Effector CD4-positive, alpha-beta T cell (primary cell): Measurements from ENCODE around the gene STPG1.

Experiments used
- DNase-seq: peaks from one replicate; pipeline ENCODE4 v3.0.0-alpha.2; 2020

Gene STPG1

DNA sequence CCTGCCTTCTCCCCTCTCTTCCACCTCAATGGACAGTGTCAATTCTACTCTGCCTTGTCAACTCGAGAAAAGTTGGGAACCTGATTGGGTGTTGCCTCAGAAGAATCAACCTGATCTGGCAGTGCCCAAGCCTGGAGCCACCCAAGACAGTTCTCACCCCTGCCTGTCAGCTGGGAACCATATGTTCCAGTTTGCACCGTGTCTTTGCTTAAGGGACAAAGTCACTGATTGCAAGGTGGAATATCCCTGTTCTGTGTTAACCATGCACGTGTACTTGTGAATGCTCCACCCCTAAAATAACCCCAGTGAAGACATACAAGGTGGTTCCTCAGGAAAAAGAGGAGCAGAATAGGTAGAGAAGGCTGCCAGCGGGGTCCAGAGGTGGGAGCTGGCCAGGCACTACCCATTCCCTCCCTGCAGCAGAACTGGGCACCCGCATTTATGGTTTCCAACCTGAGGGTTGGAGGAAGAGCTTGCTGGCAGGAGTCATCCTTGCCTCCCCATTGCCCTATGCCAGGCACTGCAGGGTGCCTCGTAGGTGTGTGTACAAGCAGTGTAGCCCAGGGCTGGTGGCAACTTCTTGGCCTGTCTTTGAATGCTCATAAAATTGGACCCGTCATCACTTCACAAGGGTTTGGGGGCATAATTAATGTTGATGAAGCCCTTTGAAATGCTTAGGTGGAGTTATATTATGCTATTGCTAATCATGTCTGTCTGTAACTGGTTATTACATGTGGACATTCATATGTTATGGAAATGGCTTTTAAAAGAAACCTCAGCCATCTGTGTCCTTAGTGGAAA, 13.4 kb upstream of the STPG1 start:
- DNase-seq, result no peak

DNA sequence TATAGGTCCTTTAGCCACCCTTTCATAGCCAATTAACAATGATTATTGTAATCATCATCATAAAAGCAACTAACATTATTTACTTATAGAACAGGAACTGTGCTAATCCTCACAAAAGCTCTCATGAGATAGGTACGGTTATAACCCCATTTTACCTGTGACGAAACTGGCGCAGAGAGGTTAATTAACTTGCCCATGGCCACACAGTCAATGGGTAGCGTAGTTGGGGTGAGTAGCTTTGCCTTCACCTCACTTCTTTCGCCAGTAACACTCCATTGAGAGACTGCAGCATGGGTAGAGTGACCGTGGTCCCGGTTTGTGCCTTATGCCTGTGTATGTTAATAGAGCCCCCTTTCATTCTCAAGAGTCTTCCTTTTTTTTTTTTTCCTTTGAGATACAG, 12.3 kb upstream of the STPG1 start:
- no peak for DNase-seq

DNA sequence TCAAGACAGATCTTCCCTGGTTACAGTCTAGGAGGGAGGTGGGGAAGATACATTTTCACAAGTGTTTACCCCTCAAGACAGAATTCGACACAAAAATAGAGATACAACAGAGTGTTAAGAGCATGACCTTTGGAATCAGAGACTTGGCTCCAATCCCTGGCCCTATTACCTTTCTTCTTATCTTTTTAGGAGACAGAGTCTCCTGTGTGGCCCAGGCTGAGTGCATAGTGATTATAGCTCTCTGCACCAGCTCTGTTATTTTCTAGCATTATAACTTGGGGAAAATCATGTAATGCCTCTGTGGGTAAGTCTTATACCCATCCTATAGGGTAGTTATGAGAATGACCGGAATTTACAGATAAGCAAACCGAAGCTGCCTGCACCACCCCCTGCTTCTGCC, 11.9 kb upstream of the STPG1 start:
- DNase-seq, result no peak

DNA sequence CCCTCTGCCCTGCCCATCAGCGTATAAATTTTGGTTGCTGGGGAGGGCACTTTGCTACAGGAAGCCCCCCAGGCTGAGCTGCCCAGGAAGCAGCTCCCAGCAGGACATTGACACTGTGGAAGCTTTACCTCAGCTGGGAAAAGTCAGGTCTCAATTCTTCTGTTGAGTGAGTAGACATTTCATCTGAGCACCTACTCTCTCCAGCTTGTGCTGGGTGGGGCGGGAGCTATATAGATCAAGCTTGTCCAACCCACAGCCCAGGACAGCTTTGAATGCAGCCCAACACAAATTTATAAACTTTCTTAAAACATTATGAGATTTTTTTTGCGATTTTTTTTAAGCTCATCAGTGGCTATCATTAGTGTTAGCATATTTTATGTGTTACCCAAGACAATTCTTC, 11.4 kb upstream of the STPG1 start:
- no peak for DNase-seq

DNA sequence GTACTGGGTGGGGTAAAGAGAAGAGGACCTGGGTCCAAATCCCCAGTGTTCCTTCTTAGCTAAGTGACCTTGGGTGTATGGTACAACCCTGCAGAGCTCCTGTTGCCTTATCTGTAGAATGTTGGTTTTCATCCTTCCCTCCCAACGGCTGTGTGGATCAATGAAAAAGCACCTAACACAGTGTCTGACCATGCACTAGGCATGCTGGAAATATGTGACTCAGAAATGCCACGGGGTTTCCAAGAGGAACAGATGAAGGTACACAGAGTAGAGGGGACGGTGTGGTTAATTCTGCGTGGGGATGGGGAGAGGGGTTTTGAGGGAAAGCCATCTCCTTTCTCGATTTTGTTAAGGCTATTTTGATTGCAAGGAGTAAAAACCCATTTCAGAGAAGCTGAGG, 10.6 kb upstream of the STPG1 start:
- no peak for DNase-seq

DNA sequence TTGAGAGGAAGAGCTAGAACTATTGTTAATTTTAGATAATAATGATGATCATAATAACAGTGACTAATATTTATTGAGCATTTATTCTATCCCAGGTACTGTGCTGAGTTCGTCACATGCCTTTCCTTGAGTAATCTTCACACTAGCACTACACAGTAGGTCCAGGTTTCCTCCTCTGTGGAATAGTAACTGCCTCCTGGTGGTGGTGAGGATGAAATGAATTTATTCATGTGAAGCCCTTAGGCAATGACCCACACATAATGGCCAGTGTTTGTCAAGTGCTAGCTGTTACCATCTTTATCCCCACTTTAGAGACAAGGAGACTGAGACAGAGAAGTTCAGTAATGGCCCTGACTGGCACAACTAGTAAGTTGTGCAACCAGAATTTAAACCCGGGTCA, 7.9 kb upstream of the STPG1 start:
- no peak for DNase-seq

DNA sequence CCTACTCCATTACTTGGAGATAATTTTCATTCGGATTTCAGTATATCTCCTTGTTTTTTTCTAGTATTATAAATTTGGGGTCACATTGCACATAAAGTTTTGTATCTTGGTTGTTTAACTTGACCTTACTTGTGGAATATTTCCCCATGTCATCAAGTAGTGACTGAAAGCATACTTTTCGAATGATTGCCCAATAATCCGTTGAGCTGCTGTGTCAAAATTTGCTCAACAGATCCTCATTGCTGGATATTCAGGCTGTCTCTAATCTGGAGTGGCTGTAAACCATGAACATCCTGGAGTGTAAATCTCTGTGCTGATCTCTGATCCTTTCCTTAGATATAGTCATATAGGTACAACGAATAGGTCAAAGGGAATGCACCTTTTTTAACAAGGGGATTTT, 7.0 kb upstream of the STPG1 start:
- no peak for DNase-seq

DNA sequence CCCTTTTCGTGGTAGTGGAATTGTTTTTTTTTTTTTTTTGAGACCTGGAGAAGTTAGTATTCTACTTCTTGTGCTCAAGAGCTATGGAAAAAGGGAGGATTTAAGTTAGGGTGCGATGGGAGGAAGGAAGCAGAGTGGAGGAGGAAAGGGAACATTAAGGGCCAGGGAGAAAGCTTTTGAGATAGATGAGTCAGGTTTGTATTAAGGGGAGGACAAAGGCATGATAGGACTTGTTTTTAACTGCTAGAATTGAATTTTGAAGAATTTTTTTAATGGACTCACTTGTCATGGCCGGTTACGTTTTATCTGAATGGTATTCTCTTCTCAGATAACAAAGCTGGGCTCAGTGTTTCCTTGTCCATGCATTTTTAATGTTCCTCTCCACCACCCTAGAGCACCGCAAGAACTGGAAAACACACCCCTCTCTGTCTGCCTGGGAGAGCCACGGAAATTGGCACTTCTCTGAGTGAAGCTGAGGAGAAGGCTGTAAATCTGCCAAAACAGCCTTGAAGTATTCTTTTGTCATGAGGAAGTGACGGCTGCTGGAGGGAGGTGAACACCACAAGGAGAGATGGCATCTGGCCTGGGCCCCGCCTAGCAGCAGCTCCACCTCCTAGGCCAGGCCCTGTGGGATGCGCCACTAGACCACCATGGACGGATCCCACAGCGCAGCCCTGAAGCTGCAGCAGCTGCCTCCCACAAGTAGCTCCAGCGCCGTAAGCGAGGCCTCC, 5.5 kb upstream of the STPG1 start:
- no peak for DNase-seq

DNA sequence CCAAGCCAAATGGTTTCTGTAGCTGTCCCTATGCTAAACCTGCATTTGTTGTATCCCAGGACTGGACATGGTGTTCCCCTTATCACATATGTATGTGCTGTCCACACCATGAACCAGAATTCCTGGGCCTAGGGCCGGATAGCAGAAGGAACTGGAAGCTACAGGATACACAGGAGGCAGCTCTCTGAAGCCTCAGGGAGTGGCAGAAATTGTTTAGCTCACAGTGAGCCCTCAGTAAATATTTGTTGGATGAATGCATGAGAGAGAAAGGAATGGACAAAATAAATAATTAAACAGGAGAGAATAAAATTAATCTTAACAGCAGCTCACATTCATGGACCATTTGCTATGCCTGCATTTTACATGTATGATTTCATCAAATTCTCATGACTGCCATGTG, 4.1 kb upstream of the STPG1 start:
- DNase-seq, result no peak

DNA sequence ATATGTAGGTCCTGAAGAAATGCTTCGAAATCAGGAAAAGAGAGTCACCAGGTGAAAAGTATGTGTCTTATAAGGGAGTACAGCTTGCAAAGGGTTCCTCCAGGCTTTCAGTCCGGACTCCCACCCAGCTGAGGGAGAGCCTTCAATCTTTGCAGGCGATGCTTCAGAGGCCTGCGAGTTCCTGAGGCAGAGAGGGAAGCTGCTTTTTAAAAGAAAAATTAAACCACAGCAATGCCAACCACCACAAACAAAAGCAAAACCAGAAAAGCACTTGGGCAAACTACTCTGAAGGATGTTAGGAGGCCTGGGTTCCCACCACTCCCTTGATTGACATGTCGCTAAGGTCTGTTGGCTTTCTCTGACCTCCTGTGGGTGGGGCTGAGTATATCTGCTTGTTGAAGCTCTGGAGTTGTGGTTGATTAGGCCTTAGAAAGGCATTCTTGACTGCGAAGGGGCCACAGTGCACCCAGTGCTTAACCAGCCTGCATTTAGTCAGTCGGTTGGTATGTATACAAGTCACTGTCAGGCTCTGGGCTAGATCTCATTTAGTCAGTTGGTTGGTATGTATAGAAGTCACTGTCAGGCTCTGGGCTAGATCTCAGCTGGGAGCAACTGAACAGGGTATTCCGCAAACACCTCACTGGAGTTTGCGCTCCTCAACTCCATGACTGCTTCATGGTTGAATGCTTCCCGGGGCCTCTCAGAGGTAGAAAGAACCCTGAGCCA, 3.2 kb upstream of the STPG1 start:
- peak; percentile 24 for DNase-seq

DNA sequence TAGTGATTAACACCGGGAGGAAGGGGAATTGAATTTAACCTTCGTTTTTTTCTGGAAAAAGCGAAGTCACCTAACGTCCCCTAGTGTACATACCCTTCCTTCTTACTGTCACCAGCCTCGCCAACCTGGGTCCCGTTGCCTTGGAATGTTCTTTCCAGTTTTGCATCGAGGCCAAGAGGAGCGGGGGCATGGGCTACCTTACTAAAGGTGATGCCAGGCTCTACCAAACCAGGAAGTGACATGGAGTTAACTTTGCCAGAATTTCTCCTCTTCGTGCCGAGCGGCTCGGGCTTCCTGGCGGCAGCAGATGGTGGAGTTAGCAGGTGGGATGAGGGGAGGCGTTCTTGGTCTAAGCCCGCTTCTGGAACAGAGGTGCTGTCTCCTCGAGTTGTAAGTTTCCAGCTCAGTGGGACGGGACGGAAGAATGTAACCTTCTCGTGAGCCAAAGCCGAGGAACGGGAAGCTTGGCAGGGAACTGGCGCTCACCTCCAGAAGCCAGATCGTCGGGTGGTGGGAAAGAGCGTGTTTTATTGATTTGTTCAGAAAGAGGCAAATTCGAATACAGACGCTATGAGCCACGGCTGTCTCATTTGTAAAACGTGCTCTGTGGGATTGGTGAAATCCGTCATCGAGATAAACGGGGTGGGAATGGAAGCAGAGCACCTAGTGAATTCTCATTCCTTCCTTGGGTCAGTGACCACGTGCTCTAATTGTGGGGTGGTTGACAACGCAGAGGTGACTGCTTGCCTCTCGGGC, 2.5 kb upstream of the STPG1 start:
- no peak for DNase-seq

DNA sequence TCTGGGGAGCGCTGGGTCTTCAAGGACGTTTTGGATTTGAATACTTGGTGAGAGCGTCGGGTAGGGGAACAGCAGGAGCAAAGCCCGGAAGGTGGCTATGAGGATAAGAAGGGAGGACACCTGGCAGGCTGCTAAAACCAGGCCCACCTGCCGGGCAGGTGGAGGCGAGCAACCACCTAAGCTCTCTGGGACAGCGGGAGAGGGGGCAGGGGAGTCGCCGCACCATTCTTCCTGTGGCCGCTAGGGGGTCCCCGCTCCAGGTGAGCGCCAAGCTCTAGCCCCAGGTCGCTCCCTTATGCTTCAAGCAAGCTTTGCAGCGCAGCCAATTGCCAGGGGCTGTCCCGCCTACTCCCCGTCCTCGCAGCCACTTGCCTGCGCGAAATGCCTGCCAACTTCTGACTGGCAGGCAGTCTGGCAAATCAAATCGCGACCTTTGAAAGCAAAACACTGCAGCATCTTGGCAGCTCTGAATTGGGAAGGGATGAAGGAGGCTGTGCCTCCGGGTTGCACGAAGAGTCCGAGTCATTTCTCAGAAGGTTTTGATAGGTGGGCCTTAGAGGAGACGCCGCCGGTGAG, 1.8 kb upstream of the STPG1 start, which contains the start of gene NIPAL3:
Gene NIPAL3, plus strand, starts transcription at position 469 of the 576 bp plus-strand sequence. CDS start 3,746 bp downstream, outside the sequence.
- peak; percentile 99 for DNase-seq

DNA sequence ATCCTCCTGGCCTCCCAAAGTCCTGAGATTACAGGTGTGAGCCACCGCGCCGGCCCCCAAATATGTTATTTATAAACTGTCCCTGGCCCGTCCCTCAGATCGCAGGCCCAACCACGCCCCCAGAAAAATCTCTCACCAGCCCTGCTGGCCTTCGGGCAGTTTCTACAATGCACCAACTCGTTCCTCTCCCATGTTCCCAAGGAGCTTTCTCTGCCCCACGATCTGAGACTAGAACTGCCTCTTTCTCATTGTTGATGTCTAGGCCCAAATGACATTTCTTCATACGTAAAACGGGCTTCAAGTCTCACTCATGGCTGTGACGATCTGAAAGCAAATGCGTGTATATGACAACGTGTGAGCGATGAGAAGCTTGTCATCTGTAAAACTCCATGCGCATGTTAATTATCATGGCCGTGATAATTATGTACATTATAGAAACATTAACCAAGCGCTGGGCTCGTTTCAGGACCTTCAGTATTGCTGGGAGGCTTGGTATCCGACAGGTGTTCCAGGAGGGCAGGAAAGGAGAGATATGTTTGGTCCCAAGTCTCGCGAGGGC, 1.3 kb upstream of the STPG1 start:
- no peak for DNase-seq

DNA sequence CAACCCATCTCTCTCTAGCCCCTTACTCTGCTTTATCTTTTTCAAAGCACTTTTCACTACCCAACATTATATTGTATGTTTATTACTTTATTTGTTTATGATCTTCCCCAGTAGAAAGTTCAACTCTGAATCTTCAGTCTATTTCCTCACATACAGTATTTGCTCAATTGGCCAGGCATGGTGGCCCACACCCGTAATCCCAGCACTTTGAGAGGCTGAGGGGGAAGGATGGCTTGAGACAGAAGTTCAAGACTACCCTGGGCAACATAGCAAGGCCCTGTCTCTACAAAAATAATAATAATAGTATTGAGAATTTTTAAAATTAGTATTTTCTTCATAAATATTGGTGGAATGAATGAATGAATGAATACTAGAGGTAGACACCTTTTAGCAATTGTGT, 1.2 kb downstream of the STPG1 start:
- DNase-seq, result no peak

DNA sequence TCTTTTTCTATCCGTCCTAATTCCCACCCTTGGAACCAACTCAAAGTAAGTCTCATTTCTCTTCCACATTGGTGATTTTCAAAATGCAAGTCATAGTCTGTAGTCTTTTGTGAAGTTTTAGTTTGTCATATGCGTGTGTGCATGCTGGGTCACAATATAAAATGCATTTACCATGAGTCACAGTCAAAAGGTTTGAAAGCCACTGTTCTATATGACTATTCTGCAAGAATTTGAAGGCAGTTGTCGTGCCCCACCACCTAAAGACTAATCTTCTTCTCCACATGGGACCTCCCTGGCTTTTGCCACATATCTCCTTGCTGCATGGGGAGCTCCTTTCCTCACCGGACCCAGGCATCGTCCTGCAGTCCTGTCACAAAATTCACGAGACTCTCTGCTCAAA, 1.6 kb downstream of the STPG1 start:
- DNase-seq, result no peak

DNA sequence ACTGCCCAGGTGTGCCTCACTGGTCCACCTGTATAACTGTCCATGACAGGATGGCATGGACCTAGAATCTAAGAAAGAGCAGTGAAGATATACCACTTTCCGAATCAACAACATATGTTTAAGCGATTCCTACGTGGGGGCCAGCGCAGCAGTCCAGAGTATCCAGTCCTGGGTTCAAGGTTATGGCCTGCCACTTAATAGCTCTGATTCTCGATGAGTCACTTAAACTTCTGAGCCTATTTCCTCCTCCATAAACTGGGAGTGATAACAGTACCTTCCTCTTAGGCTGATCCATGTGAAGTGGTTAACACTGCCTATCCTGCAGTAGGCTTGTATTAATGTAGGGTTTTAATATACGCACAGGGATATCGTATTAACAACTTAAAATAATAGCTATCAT, 2.8 kb downstream of the STPG1 start:
- no peak for DNase-seq

DNA sequence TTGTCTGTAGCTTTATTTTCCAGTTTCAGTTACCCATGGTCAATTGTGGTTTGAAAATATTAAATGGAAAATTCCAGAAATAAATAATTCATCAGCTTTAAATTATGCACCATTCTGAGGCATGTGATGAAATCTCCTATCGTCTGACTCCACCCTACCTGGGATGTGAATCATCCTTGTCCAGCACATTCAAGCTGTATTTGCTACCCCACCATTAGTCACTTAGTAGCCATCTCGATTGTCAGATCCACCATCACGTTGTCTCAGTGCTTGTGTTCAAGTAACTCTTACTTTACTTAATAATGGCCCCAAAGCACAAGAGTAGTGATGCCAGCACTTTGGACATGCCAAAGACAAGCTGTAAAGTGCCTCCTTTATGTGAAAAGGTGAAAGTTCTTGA, 4.0 kb downstream of the STPG1 start:
- no peak for DNase-seq

DNA sequence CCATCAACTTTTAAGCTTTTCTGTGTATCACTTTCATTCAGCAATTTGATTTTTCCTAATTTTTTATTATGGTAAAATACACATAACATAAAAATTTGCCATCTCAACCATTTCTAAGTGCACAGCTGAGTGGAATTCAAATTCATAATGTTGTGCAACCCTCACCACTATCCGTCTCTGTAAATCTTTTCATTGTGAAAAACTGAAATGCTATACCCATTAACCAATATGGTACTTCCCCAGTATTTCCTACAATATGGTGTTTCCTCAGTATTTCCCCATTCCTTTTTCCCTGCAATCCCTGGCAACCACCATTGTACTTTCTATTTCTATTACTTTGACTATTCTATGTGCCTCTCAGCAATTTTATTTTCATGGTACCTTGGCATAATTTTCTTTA, 6.8 kb downstream of the STPG1 start:
- no peak for DNase-seq

DNA sequence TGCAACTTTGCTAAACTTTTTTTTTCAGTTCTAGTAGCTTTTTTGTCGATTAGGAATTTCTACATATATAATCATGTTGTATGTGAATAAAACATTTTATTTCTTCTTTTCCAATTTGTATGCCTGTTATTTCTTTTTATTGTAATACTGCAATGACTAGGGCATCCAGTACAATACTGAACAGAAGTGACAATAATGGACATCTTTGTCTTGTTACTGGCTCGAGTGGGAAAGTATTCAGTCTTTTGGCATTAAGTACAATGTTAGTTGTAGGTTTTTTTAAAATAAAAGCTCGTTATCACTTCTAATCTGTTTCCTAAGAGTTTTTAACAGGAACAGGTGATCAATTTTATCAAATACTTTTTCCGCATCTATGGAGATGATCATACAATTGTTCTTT, 9.8 kb downstream of the STPG1 start:
- DNase-seq, result no peak

DNA sequence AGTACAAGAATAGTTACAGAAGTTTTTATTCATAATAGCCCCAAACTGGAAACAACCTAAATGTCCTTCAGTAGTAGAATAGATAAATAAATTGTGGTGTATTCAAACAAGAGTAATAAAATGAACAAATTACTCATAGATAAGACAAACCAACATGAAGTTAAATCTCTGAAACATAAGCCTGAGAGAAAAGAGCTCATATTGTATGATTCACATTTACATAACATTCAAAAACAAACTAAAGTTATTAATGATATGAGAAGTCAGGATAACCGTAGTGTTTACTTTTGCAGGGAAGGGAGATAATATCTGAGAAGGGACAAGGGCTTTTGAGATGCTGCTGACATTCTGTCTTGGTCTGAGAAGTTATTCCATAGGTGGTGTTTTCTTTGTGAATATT, 13.5 kb downstream of the STPG1 start:
- no peak for DNase-seq

DNA sequence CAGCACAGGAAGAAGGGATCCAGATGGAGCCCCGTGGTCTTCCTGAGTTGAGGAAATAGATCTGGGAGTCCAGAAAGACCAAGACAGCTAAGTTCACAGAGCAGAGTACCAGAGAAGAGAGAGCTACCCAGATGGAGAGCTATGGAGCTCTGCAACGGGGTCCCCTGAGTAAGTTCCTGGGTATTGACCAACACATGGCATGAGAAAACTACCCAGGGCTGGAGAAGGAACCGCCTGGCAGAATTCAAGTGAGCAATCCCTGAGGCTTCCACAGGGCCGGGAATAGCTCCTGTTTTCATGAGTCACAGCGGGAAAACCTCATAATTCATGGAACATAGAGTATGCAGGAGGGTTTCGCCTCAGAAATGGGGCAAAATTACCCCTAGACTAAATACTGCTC, 19.7 kb downstream of the STPG1 start:
- no peak for DNase-seq

DNA sequence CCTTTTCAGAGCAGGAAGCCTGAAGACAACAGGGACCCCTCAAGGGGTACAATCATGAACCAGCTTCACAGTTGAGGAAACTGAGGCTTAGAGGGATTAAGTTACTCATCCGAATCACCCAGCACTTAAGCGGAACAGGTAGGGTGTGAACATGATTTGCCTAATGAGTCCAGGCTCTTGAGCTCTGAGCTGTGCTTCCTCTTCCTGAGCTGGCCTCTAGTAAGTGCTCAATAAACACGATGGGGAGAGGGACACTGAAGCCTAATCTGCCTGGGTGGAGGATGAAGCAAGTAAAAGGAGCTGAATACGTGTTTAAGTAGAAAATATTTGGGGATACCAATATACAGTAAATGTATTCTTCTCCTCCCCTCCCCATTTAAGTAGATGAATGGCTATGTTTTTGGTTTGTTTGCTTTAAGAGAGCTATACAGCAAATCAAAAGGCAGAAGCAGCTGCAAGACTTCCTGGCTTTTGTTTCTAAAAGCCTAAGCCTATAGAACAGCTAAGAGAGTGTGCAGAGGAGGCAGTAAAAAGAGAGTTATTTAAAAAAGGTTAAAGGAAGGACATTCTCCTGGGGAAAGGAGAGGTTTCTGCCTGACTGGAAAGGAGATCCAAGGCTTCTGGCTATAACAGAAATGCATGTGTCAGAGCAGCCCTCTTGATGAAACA, 20.5 kb downstream of the STPG1 start:
- DNase-seq, result no peak
